ENCODE data around the gene RUSC1. TPM values are rescaled to one million over a fixed set of nuclear protein-coding genes. Genes with fewer than 3 reads are reported as not detected.

The RUSC1 gene
- total and polyA plus RNA-seq, 2 donors (not counting 1 experiment from before 2014, with no cell fraction given) = 19.3 to 20.3 TPM

GRCh38 chr1:155305881-155306391 is 14.8 kb upstream of the RUSC1 start:
- peaks cover 4% of the 10 kb centered on the region for H3K27me3 Mint-ChIP-seq
- Histone ChIP-seq H3K4me3 (ENCODE audit: control extremely low read depth in 1 of 5, extremely low read depth in 1 of 5, insufficient read depth in 1 of 5, low read depth in 2 of 5, low read length in 4 of 5) (no peak overlapping the region), H3K9ac (ENCODE audit: low read length) (no peak overlapping the region), H3K36me3 (replicated peaks in 1 of 2; ENCODE audit: control extremely low read depth in 1 of 2, control insufficient read depth in 1 of 2, extremely low read depth in 1 of 2, insufficient read depth in 2 of 2, low read length in 1 of 2) (no peaks in the 10 kb centered on the region), H2AFZ (ENCODE audit: insufficient read depth, low read depth, low read length, poor library complexity, severe bottlenecking) (no peak overlapping the region), H3K27me3 (replicated peaks in 1 of 4; ENCODE audit: control extremely low read depth in 1 of 4, control insufficient read depth in 3 of 4, insufficient read depth in 4 of 4, low read length in 3 of 4) (no peaks in the 10 kb centered on the region), H3K4me2 (replicated peaks; ENCODE audit: low read depth, low read length, poor library complexity, severe bottlenecking) (no peak overlapping the region), H3K4me1 (ENCODE audit: control insufficient read depth in 2 of 2, insufficient read depth in 2 of 2, low read length in 2 of 2) (peaks cover 10 to 23% of the 10 kb centered on the region in 2 donors), H4K20me1 (ENCODE audit: control insufficient read depth, insufficient read depth, low read length, poor library complexity, severe bottlenecking) (no peaks in the 10 kb centered on the region), H3K79me2 (ENCODE audit: control insufficient read depth, insufficient read depth, low read length) (peaks cover 23% of the 10 kb centered on the region), H3K9me3 (ENCODE audit: control extremely low read depth in 1 of 3, control insufficient read depth in 2 of 3, insufficient read depth in 1 of 3, low read length in 2 of 3) (peaks cover 0 to 2% (median 0%) of the 10 kb centered on the region in 3 donors), H3K27ac (ENCODE audit: low read length in 2 of 2) (no peak overlapping the region)
- 71% methylated on average over 5 of the region's 7 CpGs for WGBS (ENCODE audit: insufficient coverage)
- DNase-seq (no peak), ATAC-seq (ENCODE audit: low read depth) (no peak)
- no peak overlapping the region for H3K4me3 Mint-ChIP-seq
- intact Hi-C loops (cut with micrococcal nuclease) = loop anchor here (5.0 kb wide), 1 partner anchor 551 kb away; the partner anchor contains the start of genes GON4L and SYT11
- TF ChIP-seq EZH2 (IDR thresholded peaks at IDR 0.05; ENCODE audit: borderline replicate concordance, insufficient read depth, low read depth, low read length, poor library complexity, severe bottlenecking) = no peak
- TF ChIP-seq CTCF (IDR thresholded peaks at IDR 0.05) = no peak
- ChIA-PET CTCF (interaction anchor here (1.0 to 5.0 kb wide), 4 partner anchors 12 to 55 kb away, joined by 3 to 46 read pairs (median 18); partner anchors contain the start of gene ENTREP3), POLR2A (interaction anchor here (0.6 kb wide), 1 partner anchor 640 kb away, joined by 3 read pairs; no protein-coding TSS in a partner anchor)
- peaks cover 22% of the 10 kb centered on the region for H3K4me1 Mint-ChIP-seq
- peak overlapping the region; percentile 20 for H3K27ac Mint-ChIP-seq
- H3K9me3 Mint-ChIP-seq (ENCODE audit: insufficient read depth) = no peaks in the 10 kb centered on the region

DNA sequence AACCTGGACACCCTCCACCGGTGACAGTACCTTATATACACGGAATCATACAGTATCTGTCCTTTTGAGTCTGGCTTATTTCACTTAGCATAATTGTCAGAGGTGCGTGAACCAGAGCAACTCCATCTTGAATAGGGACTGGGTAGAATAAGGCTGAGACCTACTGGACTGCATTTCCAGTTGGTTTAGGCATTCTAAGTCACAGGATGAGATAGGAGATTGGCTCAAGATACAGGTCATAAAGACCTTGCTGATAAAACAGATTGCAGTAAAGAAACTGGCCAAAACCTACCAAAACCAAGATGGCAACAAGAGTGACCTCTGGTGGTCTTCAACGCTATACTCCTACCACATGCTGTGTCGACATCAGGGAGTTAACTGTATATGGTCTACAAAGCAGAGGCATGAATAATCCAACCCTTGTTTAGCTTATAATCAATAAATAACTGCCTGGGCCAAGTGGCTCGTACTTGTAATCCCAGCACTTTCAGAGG is 13.4 kb upstream of the RUSC1 start:
- H3K27ac ChIP-seq (ENCODE audit: low read length in 2 of 2) = peak overlapping the region in 1 of 2 donors; percentile 91

More for the DNA sequence above, 13.4 kb upstream of the RUSC1 start:
- peaks cover 10 to 23% of the 10 kb centered on the region in 2 donors for H3K4me1 ChIP-seq (ENCODE audit: control insufficient read depth in 2 of 2, insufficient read depth in 2 of 2, low read length in 2 of 2)
- no peaks in the 10 kb centered on the region for H4K20me1 ChIP-seq (ENCODE audit: control insufficient read depth, insufficient read depth, low read length, poor library complexity, severe bottlenecking)
- DNase-seq = peak; percentile 52
- H3K36me3 ChIP-seq (replicated peaks in 1 of 2; ENCODE audit: control extremely low read depth in 1 of 2, control insufficient read depth in 1 of 2, extremely low read depth in 1 of 2, insufficient read depth in 2 of 2, low read length in 1 of 2) = no peaks in the 10 kb centered on the region
- CTCF ChIA-PET = interaction anchor here (0.7 to 5.0 kb wide), 7 partner anchors 10 to 79 kb away, joined by 3 to 46 read pairs (median 6); partner anchors contain the start of genes CLK2 and RUSC1
- H3K27me3 Mint-ChIP-seq = peaks cover 4% of the 10 kb centered on the region
- H3K27ac Mint-ChIP-seq = peak overlapping the region; percentile 79
- H3K4me3 ChIP-seq (ENCODE audit: control extremely low read depth in 1 of 5, extremely low read depth in 1 of 5, insufficient read depth in 1 of 5, low read depth in 2 of 5, low read length in 4 of 5) = no peak overlapping the region
- H3K27me3 ChIP-seq (replicated peaks in 1 of 4; ENCODE audit: control extremely low read depth in 1 of 4, control insufficient read depth in 3 of 4, insufficient read depth in 4 of 4, low read length in 3 of 4) = no peaks in the 10 kb centered on the region
- intact Hi-C loops (cut with micrococcal nuclease) = loop anchor here (5.0 kb wide), 1 partner anchor 550 kb away; the partner anchor contains the start of genes GON4L and SYT11
- H3K4me2 ChIP-seq (replicated peaks; ENCODE audit: low read depth, low read length, poor library complexity, severe bottlenecking) = no peak overlapping the region
- peaks cover 27% of the 10 kb centered on the region for H3K4me1 Mint-ChIP-seq
- H3K9me3 ChIP-seq (ENCODE audit: control extremely low read depth in 1 of 3, control insufficient read depth in 2 of 3, insufficient read depth in 1 of 3, low read length in 2 of 3) = peaks cover 0 to 2% (median 0%) of the 10 kb centered on the region in 3 donors
- H3K79me2 ChIP-seq (ENCODE audit: control insufficient read depth, insufficient read depth, low read length) = peaks cover 30% of the 10 kb centered on the region
- peak overlapping the region; percentile 59 for H3K4me3 Mint-ChIP-seq
- WGBS (ENCODE audit: insufficient coverage) = 72% methylated on average over 5 of the region's 6 CpGs
- POLR2A ChIA-PET = interaction anchor here (0.7 to 1.4 kb wide), 4 partner anchors 16 to 1487 kb away, joined by 3 to 5 read pairs (median 4); partner anchors contain the start of gene SCAMP3
- H3K9ac ChIP-seq (ENCODE audit: low read length) = no peak overlapping the region
- H3K9me3 Mint-ChIP-seq (ENCODE audit: insufficient read depth) = no peaks in the 10 kb centered on the region
- ATAC-seq (ENCODE audit: low read depth) = no peak
- H2AFZ ChIP-seq (ENCODE audit: insufficient read depth, low read depth, low read length, poor library complexity, severe bottlenecking) = no peak overlapping the region
- no peak for TF ChIP-seq CTCF (IDR thresholded peaks at IDR 0.05)
- TF ChIP-seq EZH2 (IDR thresholded peaks at IDR 0.05; ENCODE audit: borderline replicate concordance, insufficient read depth, low read depth, low read length, poor library complexity, severe bottlenecking) = no peak
